ENCODE results near the gene N4BP2.

N4BP2 gene

GRCh38 chr4:40164459-40164858, 107.8 kb downstream of the N4BP2 start:
- DNase-seq: no peak

GRCh38 chr4:40165916-40166315, 109.3 kb downstream of the N4BP2 start:
- DNase-seq: no peak

GRCh38 chr4:40168070-40168469, 111.4 kb downstream of the N4BP2 start:
- DNase-seq: no peak

DNA sequence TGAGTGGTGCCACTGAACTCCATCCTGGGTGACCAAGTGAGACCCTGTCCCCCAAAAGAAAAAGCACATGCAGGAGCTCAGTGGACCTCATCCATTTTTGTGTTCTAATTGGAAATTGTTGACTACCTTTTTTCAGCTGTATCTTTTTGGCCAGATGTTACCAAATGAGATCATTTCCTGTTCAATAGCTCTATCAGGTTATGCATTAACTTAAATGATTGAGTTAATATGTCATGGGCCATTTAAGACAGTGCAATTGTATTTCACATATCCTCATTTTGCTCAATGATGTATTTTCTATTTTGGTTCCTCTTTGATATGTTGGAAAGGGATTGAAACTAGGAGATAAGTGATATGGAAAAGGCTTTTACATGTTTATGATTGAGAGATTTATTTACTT, 113.9 kb downstream of the N4BP2 start:
- no peak for DNase-seq

DNA sequence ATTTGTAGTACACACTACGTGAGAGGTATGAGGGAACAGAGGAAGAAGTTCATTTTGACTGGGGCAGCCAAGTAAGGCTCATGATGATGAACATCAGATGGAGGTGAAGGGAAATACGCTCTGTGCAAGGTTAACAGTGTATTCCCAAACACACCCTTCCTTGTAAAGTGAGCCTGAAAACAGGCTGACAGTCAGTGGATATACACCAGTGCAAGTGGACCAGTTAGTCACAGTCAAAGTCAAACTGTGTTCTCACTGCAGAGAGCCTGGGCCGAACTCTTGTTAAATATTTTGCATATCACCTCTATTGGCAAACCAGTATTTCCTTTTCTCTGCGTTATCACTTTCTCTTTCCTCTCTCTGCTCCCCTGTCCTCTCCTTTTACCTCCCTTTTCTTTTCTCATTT, 116.8 kb downstream of the N4BP2 start:
- no peak for DNase-seq

GRCh38 chr4:40176602-40177001, 120.0 kb downstream of the N4BP2 start:
- DNase-seq: no peak

GRCh38 chr4:40177591-40177990, 120.9 kb downstream of the N4BP2 start:
- no peak for DNase-seq

GRCh38 chr4:40178672-40179071, 122.0 kb downstream of the N4BP2 start:
- no peak for DNase-seq

- DNase-seq: no peak
Observed at GRCh38 chr4:40179360-40179759, 122.7 kb downstream of the N4BP2 start.

GRCh38 chr4:40180356-40180755, 123.7 kb downstream of the N4BP2 start:
- DNase-seq: no peak

DNA sequence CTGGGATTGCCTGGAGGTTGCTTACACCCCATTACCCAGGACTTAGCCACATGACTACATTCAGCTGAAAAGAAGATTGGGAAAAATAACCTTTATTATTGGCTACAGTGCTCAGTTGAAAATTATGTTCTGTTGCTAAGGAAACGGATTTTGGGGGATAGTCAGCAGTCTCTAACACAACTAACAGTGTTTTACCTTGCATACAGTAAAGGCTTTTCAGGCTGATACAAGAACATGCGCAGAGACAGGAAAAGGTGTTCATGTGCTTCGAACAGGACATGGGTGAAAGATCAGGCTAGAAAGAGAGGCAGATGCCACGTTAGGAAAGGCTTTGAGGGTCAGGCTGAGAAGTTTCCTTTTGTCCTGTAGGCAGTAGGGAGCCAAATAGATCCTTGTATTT, 125.4 kb downstream of the N4BP2 start:
- no peak for DNase-seq

DNA sequence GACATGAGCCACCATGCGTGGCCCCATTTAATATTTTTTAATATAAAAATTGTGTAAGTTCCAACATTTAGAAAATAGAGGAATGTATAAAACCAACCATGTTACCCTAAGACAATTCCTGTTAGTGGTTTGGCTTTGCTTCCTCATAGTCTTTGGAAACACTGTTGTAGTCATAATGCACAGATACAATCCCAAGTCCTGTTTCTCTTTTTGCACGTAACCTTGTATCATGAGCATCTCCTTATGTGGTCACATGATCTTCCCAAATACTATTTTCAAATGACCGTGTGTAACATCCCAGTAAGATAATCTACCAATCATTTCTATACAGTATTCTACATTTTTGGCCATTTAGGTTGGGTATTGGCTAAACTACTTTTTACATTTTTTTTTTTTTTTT, 126.3 kb downstream of the N4BP2 start:
- DNase-seq: no peak

DNA sequence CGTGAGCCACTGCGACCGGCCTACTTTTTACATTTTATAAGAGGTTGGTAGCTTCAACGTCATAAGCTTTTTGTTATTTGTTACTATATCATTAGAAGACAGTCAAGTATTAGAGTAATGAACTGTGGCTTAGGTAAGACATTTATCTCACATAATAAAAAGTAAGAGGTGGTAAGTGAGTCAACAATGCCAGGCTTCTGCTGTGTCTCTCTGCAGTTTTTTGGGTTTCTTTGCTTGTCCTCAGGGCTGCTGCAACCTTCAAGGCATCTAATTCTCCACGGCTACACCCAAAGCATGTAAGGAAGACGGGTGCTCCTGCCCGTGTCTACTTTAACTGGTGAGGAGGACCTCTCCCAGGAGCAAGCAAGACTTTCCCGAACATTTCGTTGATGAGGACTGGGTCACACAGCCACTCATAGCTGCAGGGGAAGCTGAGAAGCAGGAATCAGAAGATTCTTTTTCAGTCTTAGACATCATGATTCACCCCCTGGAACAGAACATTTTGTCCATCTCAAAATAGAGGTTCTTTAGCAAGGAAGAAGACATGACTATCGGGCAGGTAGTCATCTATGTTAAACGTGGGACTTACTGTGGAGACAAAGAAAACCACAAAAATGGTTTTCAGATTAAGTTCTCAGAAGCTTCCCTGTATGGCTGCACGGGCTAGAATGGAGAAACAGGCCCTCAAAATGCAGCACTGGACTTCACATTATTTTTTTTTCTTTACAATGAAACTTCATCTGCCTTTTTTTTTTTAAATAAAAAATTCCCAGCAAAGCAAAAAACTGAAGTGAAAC, 127.2 kb downstream of the N4BP2 start:
- DNase-seq: no peak

GRCh38 chr4:40185830-40186664, 129.4 kb downstream of the N4BP2 start:
- DNase-seq: no peak

DNA sequence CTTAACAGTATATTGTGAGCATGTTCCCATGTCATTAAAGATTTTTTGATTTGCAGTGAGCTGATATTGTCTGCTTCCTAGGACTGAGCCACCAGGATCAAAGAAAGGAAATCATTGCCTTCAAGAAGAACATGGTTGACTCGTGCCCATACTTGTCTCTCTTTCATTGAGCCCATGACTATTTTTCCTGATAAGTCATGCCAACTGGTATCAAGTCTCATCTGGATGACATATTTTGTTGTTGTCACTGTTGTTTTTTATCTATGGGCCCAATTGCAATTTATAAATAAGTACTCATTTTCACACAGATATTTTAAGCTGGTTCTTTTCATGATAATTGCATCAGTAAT, 130.0 kb downstream of the N4BP2 start:
- DNase-seq: no peak

- DNase-seq: no peak
Observed at GRCh38 chr4:40187386-40187906, 130.8 kb downstream of the N4BP2 start.

DNA sequence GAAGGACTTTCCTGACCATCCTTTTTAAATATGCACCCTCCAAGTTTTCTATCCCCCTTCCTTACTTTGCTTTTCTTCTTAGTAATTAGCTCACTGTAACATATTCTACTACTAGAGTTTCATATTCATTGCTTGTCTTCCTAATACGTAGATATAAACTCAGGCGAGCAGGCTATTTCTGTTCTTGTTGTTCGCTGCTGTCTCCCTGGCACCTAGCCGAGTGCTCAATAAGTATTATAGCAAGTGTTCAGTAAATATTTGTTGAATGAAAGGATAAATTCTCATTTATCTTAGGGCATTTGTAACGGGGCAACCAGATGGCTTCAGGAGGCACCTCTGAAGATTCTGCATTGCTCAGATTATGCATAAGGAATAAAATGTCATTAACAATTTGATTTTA, 133.4 kb downstream of the N4BP2 start:
- DNase-seq: no peak

DNA sequence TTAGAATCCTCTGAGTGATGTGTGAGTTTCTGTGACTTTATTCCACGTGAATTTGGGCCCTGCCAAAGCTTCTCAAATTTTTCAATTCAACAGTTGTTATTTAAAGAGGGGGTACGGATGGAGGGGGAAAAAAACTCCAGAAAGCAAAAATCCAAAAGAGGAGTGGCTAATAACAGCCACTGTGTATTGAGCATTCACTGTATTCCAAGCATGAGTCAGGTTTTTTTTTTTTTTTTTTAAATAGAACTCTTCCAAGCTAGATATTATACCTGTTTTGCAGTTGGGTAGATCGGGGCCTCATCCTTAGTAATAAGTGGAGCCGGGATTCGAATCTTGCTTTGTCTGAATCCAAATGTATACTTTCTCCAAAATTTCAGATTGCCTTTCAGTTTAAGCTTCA, 133.8 kb downstream of the N4BP2 start:
- DNase-seq: no peak

- no peak for DNase-seq
Observed at GRCh38 chr4:40190880-40191815, 134.5 kb downstream of the N4BP2 start.

DNA sequence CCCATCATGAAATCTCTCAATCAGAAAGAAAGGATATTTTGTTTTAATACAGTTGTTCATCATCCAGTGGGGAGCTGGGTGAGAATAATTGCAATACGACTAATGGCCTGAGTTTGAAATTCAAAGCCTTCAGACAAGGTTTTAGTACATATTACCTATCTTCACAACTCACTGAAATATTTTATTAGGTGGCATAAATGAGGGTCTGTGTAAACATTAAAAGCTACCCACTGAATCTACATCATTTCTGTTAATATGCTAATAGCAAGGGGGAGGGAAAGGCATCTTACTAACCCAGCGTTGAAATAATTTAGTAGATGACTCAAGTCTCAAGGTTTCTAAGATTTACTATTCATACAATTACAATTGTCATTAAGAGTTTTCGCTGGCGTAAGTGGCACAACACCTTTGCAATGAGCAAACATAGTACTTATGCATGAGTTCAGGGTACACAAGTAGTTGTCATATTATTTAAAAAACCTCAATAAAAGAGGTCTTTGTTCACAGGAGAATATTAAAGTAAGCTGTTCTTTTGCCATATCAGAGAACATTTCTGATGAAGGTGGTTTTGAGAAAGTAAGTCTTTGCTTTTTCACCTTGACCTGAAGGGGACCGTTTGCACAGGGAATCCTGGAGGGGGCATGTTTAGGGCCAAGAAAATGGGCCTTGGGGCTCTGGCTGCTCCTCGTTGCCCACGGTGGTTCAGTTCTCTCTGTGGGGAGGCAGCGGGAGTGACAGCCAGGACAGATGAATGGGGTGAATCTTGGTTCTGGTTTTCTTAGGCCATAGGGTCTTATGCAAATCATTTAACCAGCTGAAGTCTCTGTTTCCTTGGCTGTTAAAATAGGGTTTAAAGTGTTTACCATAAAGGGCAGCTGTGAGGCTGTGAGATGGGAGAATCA, 135.7 kb downstream of the N4BP2 start:
- DNase-seq: no peak

DNA sequence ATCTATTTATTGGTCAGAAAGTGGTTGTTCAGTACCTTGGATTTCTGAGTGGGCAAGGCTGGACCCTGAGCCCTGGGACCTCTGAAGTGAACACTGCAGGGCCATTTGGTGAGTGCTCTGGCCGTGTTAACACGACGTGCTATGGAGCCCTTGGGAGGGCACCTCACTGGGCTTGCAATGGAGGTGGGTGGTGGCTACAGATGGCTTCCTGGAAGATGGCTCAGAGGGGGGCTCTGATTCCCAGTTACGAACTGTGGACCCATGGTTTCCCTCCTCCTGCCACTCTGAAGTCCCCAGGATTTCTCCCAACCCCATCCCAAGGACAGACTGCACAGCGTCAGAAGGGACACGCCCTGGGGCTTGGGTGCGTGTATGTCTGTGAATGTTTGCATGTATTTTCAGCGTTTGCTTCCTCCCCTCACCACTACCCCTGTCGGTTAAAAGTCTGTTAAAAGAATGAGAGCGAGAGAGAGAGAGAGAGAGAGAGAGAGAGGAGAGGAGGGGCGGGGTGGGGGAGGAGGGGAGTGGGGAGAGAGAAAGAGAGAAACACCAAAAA, 136.4 kb downstream of the N4BP2 start:
- no peak for DNase-seq

DNA sequence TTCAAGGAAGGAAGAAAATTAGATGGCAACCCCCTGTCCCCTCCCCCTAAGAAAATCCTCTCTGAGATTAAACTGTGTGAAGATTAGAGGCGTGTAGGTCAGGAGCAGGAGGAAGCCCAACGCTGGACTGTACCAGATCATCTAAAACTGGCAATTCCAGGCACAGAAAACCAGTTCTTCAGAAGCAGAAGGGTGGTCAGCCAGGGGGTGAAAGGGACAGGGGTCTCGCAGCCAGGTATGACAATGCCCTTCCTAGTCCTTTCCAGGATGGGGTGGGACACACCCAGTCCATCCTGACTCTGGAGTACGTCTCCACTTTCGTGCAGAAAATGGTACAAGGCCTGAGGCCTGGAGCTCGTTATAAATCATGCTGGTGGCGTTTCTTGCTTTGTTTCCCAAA, 136.9 kb downstream of the N4BP2 start:
- DNase-seq: no peak
